Amniotic stem cell (primary cell): Measurements from ENCODE around the gene PTTG2.
"Not testable (repeated sequence)": the region's sequence is repeated elsewhere in the genome, so short reads cannot be mapped to it uniquely, and the experiment has no call there.

Source experiments
- DNase-seq: peaks from one replicate; lab custom pipeline; 2025; lab: John Stamatoyannopoulos, UW

The PTTG2 gene

DNA sequence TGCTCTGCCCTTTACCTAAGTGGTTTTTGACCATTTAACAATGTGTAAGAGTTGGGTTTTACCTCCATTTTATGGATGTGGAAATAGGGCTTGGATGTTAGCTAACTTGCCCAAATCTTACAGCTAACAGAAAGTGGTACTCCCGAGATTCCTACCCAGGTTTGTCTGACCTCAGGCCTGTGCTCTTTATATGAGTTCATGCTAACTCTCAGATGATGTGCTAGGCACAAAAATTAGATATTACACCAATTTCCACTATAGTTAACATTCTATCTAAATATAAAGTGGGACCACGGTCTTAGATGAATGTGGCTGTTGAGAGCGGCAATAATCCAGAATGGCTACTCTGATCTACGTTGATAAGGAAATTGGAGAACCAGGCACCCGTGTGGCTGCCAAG is at the start of gene PTTG2:
Gene PTTG2, plus strand, starts transcription at position 301 of the 400 bp plus-strand sequence. Its CDS starts 37 bp downstream, at position 338.
- no peak for DNase-seq

DNA sequence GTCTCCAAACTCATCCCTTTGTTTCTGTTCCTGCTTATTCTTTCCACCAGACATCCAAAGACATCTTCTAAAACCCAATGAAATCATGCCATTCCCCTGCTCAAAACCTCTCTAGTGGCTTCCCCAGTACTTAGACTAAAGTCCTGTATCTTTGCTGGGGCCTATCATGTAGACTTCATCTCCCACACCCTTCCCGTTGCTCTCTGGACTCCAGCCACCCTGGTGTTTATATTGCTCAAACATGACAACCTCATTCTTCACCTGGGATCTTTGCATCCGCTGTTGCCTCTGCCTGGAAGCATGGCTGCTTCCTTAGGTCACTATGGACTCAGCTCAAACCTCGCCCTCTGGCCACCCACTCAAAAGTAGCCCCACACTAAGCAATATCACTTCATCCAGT is 45.7 kb upstream of the PTTG2 start:
- DNase-seq, result no peak

DNA sequence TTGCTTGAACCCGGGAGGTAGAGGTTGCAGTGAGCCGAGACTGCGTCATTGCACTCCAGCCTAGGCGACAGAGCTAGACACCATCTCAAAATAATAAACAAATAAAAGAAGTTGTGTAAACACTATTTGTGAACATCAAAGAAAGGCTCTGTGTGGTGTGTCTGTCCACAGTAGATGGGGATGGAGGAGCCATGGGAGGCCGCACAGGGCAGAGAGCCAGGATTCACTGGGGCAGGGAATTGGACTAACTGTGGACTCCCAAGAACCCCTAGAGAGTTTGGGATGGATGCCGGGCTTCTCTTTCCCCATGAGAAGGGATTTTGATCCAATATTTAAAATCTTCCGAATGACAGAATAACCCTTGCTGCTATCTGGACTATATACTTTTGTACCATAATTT is 42.8 kb upstream of the PTTG2 start:
- DNase-seq, result no peak

GRCh38 chr4:37918653-37919052 is 41.5 kb upstream of the PTTG2 start:
- DNase-seq, result no peak

GRCh38 chr4:37922328-37922727 is 37.9 kb upstream of the PTTG2 start:
- no peak for DNase-seq

DNA sequence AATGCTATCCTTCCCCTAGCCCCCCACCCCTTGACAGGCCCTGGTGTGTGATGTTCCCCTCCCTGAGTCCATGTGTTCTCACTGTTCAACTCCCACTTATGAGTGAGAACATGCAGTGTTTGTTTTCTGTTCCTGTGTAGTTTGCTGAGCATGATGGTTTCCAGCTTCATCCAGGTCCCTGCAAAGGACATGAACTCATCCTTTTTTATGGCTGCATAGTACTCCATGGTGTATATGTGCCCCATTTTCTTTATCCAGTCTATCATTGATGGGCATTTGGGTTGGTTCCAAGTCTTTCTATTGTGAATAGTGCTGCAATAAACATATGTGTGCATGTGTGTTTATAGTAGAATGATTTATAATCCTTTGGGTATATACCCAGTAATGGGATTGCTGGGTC is 37.1 kb upstream of the PTTG2 start:
- not testable (repeated sequence) for DNase-seq

- DNase-seq, result no peak
Observed at GRCh38 chr4:37924946-37925345, 35.3 kb upstream of the PTTG2 start.

DNA sequence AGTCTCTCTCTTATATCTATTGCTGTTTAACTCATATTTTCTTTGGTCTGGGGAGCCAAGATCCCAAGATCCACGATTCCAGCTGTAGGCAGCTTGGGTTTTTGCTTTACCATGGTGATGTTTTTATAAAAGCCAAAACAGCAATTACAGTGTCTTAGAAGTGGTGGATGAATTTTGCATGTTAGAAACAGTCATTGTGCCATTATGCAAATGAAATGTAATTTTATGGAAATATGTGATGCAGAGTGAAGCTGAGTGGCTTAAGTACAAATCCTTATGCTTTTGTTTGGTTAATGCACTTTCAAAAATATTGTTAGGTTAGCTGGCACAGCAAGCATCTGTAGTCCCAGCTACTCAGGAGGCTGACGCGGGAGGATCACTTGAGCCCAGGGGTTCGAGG is 32.8 kb upstream of the PTTG2 start:
- no peak for DNase-seq

DNA sequence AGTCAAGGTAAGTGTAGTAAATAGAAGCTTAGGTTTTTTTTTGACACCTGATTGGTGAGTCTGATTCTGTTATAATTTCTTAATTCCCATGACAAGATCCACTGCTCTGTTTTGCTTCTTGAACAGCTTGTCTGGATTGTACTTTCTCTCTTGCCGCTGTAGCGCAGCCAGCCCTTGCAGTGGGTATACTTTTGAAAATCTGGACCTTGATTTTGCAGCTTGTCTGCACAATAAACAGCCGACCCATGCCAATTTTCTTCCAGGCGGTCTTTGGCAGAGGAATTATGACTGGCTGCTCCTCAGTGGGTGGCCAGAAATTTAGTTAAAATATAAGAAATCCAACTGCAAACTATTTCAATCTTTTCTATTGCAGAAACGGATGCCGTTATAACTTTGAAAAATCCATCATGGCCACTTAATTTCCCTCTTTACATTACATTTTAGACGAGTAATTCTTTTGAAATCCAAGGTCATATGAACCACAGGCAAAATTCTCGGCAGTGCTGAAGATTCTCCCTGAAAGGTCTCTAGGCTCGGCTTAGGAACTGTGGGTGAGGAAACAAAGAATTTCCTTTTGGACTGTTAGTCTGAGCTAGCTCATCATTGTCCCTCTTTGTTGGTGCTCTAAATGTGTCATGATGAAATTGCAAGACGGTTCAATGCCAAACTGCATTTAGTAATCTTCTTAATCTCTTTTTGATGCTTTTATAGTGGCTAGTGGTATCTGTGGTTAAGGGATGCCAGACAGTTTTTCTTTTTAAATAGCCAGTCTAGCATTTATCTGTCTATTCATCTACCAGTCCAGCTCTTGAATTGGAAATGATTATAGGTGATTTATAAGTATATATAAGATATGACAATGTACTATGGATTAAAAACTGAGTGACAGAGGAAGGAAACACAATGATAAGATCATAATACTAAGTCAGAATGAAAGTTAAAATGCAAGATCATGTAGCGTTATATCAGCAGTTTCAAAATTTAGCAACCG is 31.5 kb upstream of the PTTG2 start:
- DNase-seq, result no peak

GRCh38 chr4:37934096-37934495 is 26.1 kb upstream of the PTTG2 start:
- no peak for DNase-seq

GRCh38 chr4:37934609-37935008 is 25.6 kb upstream of the PTTG2 start:
- DNase-seq, result no peak

- no peak for DNase-seq
Observed at GRCh38 chr4:37935026-37935425, 25.2 kb upstream of the PTTG2 start.

- no peak for DNase-seq
Observed at GRCh38 chr4:37936889-37937498, 23.2 kb upstream of the PTTG2 start.

- no peak for DNase-seq
Observed at GRCh38 chr4:37938208-37938607, 22.0 kb upstream of the PTTG2 start.

- DNase-seq, result no peak
Observed at GRCh38 chr4:37946503-37947179, 13.6 kb upstream of the PTTG2 start.

- no peak for DNase-seq
Observed at GRCh38 chr4:37948542-37948941, 11.7 kb upstream of the PTTG2 start.

GRCh38 chr4:37949636-37950426 is 10.4 kb upstream of the PTTG2 start:
- DNase-seq, result no peak

GRCh38 chr4:37951461-37952352 is 8.5 kb upstream of the PTTG2 start:
- DNase-seq, result no peak

GRCh38 chr4:37953156-37953555 is 7.0 kb upstream of the PTTG2 start:
- DNase-seq, result no peak

GRCh38 chr4:37953620-37954293 is 6.4 kb upstream of the PTTG2 start:
- DNase-seq, result no peak
